HepG2 (cell line): Measurements from ENCODE around the gene GALNT11. TPM values are rescaled to one million over a fixed set of nuclear protein-coding genes. Genes with fewer than 3 reads are reported as not detected.

ENCODE experiments used
- CREM ChIP-seq, 2 experiments: sonication (generic) in 1 of 2; formaldehyde crosslinking in 1 of 2; IDR thresholded peaks; 2 replicates each; pipeline versions ENCODE4 v1.4.0 to v1.6.1; 2016 to 2020; ENCODE audit warnings: antibody characterized with exemption in 1 of 2, mild to moderate bottlenecking in 1 of 2, missing genetic modification reagents in 1 of 2
- HIC2 ChIP-seq: sonication (generic); formaldehyde crosslinking; IDR thresholded peaks from 2 replicates; pipeline ENCODE4 v1.9.0; 2022; ENCODE audit warnings: low read depth, missing genetic modification reagents
- HMG20A ChIP-seq: IDR thresholded peaks from 2 replicates; pipeline ENCODE4 v1.6.1; 2016; ENCODE audit warnings: borderline replicate concordance
- KDM2A ChIP-seq: sonication (generic); formaldehyde crosslinking; IDR thresholded peaks from 2 replicates; pipeline ENCODE4 v1.4.0; 2020; ENCODE audit warnings: low read depth, missing genetic modification reagents, borderline replicate concordance
- MAF1 ChIP-seq: sonication (generic); formaldehyde crosslinking; IDR thresholded peaks from 2 replicates; pipeline ENCODE4 v1.5.0; 2020; ENCODE audit warnings: missing genetic modification reagents, borderline replicate concordance
- NFIC ChIP-seq: IDR thresholded peaks from 2 replicates; pipeline ENCODE4 v1.6.1; 2012; ENCODE audit warnings: mild to moderate bottlenecking, low read length, inconsistent platforms
- POLR2G ChIP-seq: fragments of 200-400 bp; formaldehyde crosslinking; IDR thresholded peaks from 2 replicates; pipeline ENCODE4 v1.6.1; 2018; ENCODE audit warnings: mild to moderate bottlenecking, low read depth, low read length, moderate library complexity
- PTBP1 ChIP-seq: fragments of 200-400 bp; formaldehyde crosslinking; IDR thresholded peaks from 2 replicates; pipeline ENCODE4 v1.6.1; 2018; ENCODE audit warnings: low read length, low read depth; ENCODE audit not compliant: poor library complexity, severe bottlenecking
- TFDP1 ChIP-seq: IDR thresholded peaks from 2 replicates; pipeline ENCODE4 v1.6.1; 2016; ENCODE audit warnings: missing compliant biosample characterization, missing genetic modification reagents, borderline replicate concordance
- ZBED4 ChIP-seq: sonication (generic); formaldehyde crosslinking; IDR thresholded peaks from 2 replicates; pipeline ENCODE4 v1.4.0; 2020; ENCODE audit warnings: missing genetic modification reagents, borderline replicate concordance
- ZBTB7B ChIP-seq: sonication (generic); formaldehyde crosslinking; IDR thresholded peaks from 2 replicates; pipeline ENCODE4 v1.4.0; 2020; ENCODE audit warnings: missing genetic modification reagents
- ZFY ChIP-seq: sonication (generic); formaldehyde crosslinking; IDR thresholded peaks from 2 replicates; pipeline ENCODE4 v1.4.0; 2020; ENCODE audit warnings: missing genetic modification reagents
- ZNF350 ChIP-seq: sonication (generic); formaldehyde crosslinking; IDR thresholded peaks from 2 replicates; pipeline ENCODE4 v1.4.0; 2020; ENCODE audit warnings: mild to moderate bottlenecking, low read depth, missing genetic modification reagents, borderline replicate concordance
- ZNF468 ChIP-seq: sonication (generic); formaldehyde crosslinking; IDR thresholded peaks from 2 replicates; pipeline ENCODE4 v1.8.0; 2022; ENCODE audit warnings: mild to moderate bottlenecking, moderate library complexity, missing genetic modification reagents
- ZNF547 ChIP-seq: sonication (generic); formaldehyde crosslinking; IDR thresholded peaks from 2 replicates; pipeline ENCODE4 v1.5.1; 2020; ENCODE audit warnings: mild to moderate bottlenecking, missing genetic modification reagents
- ZNF687 ChIP-seq: sonication (generic); formaldehyde crosslinking; IDR thresholded peaks from 2 replicates; pipeline ENCODE4 v1.5.1; 2020; ENCODE audit warnings: mild to moderate bottlenecking, missing genetic modification reagents, moderate library complexity
- polyA plus RNA-seq, 8 experiments: library from polyadenylated mRNA; depleted of rRNA in 3 of 8; stranded (reverse) in 7 of 8; unstranded in 1 of 8; fragments of >200 nt; fragmentation: Illumina TruSeq in 4 of 8; extraction: Trizol in 4 of 8; gene quantifications; 2 replicates each; pipeline versions ENCODE4 v1.2.1 to v1.2.3, GENCODE V29; 2011 to 2016; ENCODE audit warnings: low read depth in 4 of 8, missing spikeins in 1 of 8, mixed read lengths in 1 of 8; ENCODE audit not compliant: insufficient read depth in 1 of 8
- total RNA-seq, 5 experiments: library from RNA; depleted of rRNA; stranded (reverse); fragments of >200 nt; fragmentation: Illumina TruSeq; extraction: Trizol; gene quantifications; 2 replicates each; pipeline ENCODE4 v1.2.3, GENCODE V29; 2016; ENCODE audit warnings: low read depth in 1 of 5

Gene GALNT11
- total and polyA plus RNA-seq, 2 of the 13 experiments (the other 11 are each of a cell fraction or from before 2014, with no cell fraction given) = 9.3 to 16.3 TPM

- peak; percentile 63; the same call in 1 of the 2 replicates for TF ChIP-seq KDM2A (CRISPR knock-in tag)
- no peak for TF ChIP-seq NFIC
- TF ChIP-seq ZFY (CRISPR knock-in tag) = peak; percentile 84
- TF ChIP-seq HMG20A (CRISPR knock-in tag) = no peak
- TF ChIP-seq POLR2G = peak; percentile 57
- peak; percentile 65; the same call in 1 of the 2 replicates for TF ChIP-seq TFDP1 (CRISPR knock-in tag)
- TF ChIP-seq CREM (IDR thresholded peaks at IDR 0.05) = peak; percentile 47
- TF ChIP-seq CREM (CRISPR knock-in tag; IDR thresholded peaks at IDR 0.05) = 0 out of 2 replicates have a peak, but pooled peaks have one; percentile 17
- no peak for TF ChIP-seq HIC2 (CRISPR knock-in tag)
- TF ChIP-seq ZNF350 (CRISPR knock-in tag) = no peak
- 0 out of 2 replicates have a peak, but pooled peaks have one; percentile 14 for TF ChIP-seq MAF1
- 0 out of 2 replicates have a peak, but pooled peaks have one; percentile 30 for TF ChIP-seq ZBED4 (CRISPR knock-in tag)
- TF ChIP-seq ZNF687 (CRISPR knock-in tag) = peak; percentile 78
- TF ChIP-seq ZNF468 (CRISPR knock-in tag) = no peak
- 0 out of 2 replicates have a peak, but pooled peaks have one; percentile 50 for TF ChIP-seq ZBTB7B (CRISPR knock-in tag)
- peak; percentile 33; the same call in 1 of the 2 replicates for TF ChIP-seq ZNF547 (CRISPR knock-in tag)
- no peak for TF ChIP-seq PTBP1
Measured at GRCh38 chr7:152025077-152025936, at the start of gene GALNT11 (continued).
